GM21723 (cell line): ENCODE data around the gene MATN1.
"Not testable (repeated sequence)": the region's sequence is repeated elsewhere in the genome, so short reads cannot be mapped to it uniquely, and the experiment has no call there.

Source experiments
- ATAC-seq: cut with Tn5 transposase; IDR thresholded peaks from one replicate; pipeline ENCODE4 v1.9.1; 2021; ENCODE audit warnings: mild to moderate bottlenecking, moderate library complexity; ENCODE audit not compliant: unreplicated experiment

The MATN1 gene

DNA sequence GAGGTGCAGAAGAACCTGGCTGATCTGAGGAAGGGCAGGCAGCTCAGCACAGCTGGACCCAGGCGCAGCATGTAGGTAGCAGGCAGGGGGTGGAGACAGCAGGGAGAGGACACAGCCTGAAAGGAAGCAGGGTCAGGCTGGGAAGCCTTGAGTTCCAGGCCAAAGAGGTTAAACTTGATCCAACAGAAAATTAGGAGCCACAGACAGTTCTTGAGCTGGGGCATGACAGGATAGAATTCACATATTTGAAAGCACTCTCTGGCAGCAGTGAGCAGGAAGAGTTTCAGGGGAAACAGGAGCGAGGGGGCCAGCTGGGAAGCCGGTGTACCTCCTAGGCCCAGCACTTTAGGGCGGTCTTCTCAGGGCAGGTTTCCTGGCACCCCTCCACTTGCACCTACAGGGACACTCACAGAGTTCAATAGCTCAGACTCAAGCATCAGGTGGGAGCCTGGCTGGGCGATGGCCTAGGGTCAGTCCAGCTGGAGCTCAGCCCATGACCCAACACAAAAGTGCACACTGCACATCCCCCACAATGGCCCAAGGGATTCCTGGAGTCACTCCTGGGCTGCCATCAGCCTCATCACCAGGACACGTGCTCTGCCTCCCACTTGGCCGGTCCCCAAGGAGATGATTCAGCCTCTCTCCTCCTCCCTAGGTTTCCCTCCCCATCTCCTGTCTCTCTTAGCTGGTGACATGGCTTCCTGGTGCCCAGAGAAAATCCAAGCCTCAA lies 22.7 kb downstream of the MATN1 start:
- no peak for ATAC-seq

DNA sequence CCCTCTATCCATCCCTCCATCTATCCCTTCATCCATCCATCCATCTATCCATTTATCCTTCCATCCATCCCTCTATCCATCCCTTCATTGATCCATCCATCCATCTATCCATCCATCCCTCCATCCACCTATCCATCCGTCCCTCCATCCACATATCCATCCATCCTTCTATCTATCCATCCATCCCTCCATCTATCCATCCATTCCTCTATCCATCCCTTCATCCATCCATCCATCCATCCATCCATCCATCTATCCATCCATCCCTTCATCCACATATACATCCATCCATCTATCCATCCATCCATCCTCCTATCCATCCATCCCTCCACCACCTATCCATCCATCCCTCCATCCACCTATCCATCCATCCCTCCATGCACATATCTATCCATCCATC lies 23.6 kb downstream of the MATN1 start:
- no peak for ATAC-seq

DNA sequence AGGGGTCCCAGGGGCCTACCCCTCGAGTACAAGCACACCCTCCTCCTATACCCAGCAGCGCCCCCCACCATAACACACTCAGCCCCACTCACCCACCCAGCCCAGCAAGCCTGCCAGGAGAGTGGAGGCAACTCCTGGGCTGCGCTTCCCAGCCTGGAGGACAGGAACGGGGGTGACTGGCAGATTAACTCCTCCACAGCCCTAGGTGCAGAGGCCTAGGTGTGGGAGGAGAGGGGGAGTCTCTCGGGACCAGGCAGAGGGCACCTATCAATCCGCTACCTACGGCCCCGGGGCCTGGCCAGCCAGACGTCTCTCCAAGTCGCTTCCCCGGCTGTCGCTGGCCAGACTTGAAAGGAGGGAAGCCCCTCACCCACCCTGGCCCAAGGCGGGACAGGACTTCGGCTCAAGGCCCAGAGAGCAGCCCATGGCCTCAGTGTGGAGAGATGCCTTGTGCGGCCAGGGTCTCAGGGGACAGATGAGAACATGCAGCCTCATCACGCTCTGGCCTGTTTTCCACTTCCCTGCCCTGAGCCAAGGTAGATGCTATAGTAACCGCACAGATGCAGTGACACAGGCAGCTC lies 24.9 kb downstream of the MATN1 start:
- ATAC-seq: no peak

DNA sequence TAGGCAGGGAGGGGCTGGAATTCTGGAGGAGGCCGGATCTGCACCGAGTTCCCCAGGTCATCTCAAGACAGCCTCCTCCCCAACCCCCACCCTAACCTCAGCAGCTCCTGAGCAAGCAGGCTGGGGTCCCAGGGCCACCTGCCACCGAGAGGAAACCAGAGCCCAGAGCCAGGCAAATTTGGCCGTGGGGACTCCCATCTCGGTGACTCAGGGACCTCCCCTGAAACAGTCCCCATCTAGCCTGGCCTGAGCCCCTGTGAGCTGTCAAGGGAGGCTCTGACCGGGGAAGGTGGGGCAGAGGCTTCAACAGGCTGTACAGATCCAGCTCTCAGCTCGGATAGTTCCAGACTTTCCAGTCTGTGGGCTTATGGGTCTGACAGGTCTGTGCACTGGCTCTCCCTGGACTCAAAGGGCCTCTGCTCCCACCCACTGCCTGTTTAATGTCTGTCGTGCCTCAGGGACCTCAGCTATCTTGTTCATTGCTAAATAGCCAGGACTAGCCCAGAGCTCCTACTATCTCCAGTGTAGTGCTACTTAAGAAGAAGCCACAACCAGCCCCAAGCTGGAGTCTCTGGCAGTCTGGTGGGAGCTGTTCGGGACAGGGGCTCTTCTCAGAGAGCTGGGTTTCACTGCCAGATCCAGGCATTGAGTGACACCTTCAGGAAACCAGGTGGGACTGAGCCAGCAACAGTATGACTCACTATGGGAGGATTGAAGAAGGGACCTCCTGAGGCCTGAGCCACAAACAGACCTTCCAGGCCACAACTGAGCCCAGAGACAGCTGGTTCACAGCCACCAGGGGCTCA lies 25.6 kb downstream of the MATN1 start:
- ATAC-seq: no peak

DNA sequence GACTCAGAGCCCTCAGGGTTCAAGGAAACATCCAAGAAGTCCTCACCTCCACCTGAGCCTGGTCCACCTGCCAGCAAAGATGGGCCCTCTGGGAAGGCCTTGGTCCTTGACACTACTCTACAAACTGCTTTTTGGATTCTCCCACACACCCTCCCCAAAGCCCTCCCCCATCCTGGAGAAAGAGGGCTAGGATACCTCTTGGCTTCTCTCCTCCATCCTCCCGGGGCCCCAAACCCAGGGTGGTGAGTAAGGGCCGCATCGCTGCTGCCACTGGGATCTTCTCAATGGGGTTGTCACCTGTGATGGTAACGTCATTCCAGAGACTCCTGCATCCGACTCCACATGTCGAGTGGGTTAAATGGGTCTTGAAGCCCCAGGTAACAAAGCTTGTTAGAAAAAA lies 26.6 kb downstream of the MATN1 start:
- ATAC-seq: no peak

DNA sequence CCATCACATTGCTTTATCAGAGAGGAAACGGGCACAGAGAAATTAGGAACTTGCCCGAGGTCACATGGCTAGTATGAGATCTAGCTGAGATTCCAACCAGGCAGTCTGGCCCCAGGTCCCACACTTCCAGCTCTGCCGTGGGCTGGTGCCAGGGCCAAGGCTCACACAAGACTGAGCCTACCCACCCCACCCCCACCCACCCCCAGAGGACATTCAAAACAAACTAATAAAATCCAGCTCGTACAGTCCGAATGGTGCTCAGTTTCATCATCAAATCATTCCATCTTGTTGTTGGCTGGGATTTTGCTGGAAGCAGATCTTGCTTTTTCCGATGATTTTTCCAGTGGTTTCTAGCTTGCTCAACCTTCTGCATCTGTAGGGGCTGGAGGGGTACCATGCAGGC lies 27.9 kb downstream of the MATN1 start:
- no peak for ATAC-seq

DNA sequence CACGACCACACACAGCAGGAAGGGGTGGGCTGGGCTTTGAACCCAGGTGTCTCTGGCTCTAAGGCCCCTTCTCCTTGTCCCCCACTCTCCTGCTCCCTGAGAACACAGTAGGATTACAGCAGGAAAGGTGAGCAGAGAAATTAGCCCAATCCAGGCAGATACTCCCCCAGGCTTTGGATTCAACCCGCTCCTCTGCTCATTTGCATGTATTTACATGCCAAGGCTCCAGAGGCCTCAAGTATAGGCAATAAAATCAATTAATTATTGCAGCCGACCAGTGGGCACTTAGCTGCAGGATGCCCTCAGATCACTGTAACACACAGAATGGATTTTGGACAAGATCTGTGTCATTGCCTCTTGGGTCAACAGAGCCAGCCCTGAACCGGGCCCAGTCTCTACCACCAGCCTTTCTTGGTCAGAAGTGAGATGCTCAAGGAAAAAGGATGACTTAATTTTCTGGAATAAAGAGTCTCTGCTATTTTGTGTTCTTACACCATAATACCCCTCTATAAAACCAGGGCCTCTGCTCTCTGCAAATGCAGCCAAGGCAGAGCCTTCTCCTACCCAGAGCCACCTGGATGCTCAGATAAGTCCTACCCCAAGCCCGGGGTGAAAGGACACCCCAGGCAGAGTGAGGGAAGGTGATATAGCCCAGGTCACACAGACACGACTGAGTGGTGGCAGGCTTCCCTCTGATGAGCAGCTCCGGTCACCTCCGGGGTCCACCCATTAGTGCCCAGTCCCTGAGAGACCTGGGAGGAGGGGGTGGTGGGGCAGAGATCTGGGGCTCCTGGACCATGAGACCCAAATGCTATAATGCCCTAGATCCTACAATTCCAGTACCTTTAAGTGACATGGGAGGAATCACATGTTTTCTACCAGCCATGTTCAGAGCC lies 28.9 kb downstream of the MATN1 start:
- ATAC-seq: no peak

DNA sequence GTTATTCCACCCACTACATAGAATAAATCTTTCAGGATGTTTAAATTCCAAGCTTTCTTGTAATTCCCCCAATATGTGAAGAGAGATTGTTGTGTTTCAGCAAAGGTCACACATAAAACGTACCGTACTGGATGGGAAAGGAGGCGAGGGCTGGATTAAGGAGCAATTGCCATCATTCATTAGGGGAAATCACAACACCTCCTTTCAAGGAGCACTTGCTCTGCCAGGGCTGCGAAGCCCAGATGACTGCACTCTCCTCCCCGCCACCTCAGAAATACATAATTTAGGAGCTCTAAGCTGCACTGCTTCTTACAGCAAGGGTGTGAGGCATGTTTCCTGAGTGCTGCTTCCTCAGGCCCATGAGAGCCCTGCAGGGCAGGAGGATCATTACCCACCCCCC lies 29.6 kb downstream of the MATN1 start:
- no peak for ATAC-seq

DNA sequence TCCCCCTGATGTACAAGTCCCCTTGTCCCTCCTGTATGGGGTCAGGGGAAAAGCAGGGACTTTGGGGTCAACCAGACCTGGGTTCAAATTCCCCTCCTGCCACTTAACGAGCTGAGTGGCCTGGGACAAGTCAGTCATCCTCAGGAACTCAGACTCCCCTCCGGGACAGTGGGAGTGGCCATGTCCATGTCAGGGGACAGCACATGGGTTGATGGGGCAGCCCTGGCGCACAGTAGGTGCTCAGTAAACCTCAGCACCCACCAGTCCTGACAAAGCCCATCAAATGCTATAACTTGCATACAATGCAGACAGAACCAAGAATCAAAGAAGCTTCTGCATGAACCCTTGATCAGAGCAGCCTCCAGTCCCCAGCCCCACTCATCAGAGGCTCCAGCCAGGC lies 30.0 kb downstream of the MATN1 start:
- ATAC-seq: no peak

DNA sequence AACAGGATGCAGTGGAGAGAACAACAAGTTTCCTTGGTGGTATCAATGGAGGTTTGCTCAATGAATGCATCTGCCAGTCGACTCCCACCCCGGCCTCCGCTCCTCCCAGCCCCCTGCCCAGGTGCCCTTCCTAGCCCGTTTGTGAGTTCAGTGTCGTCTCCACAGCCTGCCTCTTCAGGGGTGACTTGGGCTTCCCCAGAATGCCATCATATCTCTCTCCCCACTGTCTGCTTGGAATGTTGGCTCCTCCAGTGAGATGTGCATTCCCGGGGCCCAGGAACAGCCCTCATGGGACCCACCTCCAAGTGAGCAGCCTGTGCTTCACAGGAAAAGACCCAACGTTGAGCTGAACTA lies 30.5 kb downstream of the MATN1 start:
- ATAC-seq: no peak

DNA sequence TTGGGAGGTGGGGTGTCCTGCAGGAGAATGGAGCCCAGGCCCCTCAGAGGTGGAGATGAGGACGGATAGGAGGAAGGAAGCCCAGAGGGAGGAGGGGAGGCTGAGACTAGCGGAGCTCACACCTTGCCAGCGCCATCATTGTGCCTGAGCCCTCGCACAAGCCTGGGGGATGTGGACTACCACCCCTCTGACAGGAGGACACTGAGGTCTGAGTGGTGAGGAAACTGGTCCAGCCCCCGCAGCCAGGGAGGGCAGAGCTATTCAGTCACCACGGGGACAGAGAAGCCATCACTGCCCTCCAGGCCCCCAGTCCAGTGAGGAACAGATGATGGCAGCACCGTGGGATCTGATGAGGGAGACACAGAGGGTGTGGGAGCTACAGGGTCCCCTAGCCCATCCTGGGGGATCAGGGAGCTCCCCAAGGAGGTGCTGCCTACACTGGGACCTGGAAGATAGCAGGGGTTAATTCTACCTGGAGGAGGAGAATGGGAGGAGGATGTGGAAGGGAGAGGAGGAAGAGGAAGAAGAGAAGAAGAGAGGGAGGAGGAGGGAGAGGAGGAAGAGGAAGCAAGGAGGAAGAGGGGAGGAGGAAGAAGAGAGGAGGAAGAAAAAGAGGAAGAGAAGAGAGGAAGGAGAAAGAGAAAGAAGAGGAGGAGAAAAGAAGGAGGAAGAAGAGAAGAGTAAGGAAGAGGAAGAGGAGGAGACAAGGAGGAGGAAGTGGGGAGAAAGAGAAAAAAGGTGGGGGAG lies 31.0 kb downstream of the MATN1 start:
- ATAC-seq: no peak

DNA sequence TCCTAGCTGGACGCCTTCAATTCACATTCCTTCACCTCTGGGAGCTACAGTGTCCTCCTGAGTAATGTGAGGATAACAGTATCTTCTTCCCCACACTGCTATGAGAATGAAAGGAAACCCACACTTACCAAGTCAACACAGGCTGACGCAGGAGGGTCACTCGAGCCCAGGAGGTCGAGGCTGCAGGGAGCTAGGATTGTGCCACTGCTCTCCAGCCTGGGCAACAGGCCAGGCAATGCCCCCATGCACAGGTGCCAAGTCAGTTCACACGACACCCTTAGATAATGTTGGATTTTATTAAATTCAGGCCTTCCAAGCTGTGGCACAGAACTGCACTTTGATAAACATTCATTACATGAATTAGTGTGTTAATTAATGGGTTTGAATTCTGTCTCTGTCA lies 31.9 kb downstream of the MATN1 start:
- ATAC-seq: no peak

DNA sequence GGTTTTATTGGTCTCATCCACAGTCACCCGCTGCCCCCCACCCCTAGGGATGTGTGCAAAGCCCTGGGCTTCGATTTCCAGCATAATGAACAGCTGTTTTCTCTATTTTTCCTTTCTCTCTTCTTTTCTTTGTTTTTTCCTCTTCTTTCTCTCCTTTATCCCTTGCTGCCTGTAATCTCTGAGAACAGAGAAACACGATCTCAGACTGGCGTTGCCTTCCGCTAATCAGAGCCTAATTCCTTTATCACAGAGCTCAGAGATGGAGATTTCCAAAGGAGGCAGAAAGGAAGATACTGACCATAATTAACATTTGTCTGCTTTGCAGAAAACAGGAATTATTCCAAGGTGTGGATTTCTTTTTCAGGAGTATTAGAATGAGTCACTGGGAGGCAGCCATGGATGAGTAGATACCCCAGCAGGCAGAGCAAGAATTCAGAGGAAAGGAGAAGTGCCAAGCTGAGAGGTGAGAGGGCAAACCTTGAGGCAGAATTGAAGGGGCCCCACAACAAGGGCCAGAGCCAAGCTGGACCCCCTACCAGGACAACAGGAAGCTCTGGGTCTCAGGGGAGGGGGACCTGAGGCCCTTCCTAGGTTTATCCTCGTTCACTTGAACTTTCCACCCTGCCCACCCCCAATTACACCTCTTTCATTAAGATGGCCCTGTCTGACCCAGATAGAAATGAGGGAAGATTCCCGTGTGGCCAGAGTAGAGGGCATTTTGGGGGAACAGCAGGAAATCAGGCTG lies 33.3 kb downstream of the MATN1 start:
- ATAC-seq: no peak

DNA sequence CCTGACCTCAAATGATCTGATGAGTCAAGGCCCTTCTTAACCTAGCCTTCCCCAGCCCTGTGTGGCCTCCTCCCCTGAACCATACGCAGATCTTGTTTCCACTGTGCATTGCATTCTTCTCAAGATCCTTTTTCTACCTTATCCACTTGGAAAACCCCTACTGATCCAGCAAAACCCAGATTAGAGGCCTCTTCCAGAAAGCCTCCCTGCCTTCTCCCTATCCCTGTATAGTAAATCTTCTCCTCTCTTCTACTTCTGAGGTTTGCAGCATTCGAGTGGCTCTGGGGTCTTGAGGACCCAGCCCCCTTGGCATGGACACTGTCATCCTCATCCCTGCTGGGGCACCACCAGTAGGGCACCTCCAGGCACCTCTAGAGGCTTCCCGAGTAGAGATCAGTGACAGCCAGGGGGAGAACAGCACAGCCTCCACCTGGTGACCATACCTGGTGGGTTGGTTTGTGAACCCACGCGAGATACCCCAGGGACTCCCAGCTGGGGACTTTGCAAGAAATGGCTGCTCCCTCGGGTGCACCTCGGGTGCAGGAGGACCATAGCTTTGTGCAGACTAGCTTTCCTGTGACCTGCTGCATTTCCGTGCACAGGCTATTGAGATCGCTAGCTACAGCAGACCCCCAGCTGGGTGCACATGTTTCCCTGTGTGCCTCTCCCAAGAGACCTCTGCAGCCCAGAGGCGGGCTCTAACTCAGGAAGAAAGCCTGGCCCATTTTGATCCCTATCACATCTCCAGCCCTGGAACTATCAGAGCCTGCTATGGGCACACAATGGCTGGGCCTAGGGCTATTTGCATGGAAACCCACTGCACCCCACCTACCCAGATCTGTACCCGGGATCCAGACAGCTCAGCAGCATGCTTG lies 34.2 kb downstream of the MATN1 start:
- no peak for ATAC-seq

DNA sequence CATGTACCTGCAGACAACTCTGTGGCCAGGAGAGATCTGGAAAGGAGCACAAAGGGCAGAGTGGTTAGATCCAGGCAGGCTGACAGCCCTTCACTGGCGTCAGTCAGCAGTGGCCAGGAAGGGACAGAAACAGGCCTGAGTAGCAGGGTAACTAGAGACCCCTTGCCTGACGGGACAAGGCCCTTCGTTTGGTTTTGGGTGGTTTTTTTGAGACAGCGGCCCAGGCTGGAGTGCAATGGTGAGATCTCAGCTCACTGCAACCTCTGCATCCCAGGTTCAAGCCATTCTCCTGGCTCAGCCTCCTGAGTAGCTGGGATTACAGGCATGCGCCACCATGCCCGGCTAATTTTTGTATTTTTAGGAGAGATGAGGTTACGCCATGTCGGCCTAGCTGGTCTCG lies 34.9 kb downstream of the MATN1 start:
- ATAC-seq: not testable (repeated sequence)

DNA sequence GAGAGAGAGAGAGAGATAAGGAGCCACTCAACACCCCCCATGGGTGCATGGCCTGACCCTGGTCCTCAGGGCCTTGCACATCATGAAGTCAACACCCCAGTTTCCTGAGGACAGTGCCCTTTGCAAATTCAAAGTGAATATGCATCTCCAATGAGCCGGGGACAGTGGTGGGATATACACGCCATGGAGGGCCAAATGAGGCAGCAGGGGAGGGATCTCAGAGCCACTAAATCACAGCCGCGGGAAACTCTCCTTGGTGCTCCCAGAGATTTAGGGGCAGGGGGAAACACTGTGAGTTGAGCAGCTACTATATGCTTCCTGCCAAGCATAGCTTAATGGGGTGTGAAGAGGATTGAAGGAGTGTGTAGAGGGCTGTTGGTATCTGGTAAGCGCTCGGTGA lies 35.5 kb downstream of the MATN1 start:
- ATAC-seq: no peak

DNA sequence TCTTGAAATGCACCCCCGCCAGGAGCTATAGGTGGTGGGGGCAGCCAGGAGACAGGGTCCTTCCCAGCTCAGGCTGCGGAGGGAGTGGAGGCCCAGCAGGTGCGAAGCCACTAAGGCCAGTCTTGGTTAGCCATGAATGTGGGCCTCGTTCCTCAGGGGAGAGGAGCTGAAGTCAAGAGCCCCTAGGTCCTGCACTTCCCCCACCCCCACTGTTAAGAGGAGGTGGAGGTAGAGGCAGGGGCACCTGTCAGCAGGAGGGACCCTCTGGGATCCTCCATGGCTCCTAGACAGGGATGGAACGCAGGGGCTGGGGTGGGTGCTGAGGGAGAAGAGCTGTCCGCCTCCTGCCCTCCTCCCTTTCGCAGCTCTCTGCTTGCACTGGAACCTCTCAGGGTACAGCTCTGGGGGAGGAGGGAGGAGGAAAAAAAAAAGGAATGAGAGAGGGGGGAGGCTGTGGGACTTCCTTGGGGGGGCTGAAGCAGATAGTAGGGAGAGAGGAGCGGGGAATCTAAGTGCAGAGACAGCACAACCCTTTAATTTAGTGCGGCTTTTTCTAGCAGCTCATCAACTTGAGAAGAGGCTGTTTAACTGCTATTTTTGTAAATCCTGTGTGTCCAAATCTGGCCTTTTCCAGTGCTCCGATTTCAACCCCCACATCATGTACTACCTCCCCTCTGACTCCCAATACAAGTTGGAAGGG lies 37.0 kb downstream of the MATN1 start:
- ATAC-seq: no peak

DNA sequence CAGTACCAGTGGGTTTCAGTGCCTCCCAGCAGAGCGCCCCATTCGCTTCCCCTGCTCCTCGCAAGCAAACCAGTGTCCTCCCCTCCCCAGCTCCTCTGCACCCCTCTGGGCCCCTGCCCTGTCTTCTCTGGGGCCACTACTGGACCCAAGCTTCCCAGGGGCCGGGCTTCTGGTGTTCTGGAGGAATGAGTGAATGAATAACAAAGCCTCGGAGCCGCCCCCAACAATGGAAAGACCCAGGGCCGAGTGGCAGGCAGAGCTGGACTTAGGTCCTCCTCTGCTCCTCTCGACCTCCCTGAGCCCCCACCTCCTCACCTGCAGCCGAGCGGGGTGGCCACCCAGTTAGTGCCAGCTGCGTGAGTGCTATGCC lies 37.6 kb downstream of the MATN1 start:
- no peak for ATAC-seq
